ENCODE results near the gene SCLT1. TPM values are rescaled to one million over a fixed set of nuclear protein-coding genes. Genes with fewer than 3 reads are reported as not detected.

The SCLT1 gene
- total and polyA plus RNA-seq, 2 of the 8 experiments (the other 6 are each of a cell fraction or from before 2014, with no cell fraction given), result 4.8 to 13.1 TPM

DNA sequence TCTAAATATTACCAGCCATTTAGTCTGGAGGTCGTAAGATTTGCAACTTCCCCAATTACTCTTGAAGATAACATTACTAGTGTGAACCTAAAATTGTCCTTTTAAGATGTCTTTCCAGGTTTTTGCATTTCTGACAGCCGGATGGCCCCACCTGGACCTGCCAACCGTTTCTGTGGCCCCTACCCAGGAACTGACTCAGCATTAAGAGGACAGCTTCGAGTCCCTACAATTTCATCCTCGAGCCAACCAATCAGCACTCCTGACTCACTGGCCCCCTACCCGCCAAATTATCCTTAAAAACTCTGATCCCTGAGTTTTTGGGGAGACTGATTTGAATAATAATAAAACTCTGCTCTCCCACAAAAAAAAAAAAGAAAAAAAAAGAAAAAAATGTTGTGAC is 112.0 kb downstream of the SCLT1 start:
- no peak overlapping the region for H3K18ac ChIP-seq (ENCODE audit: extremely low read depth, low read length)
- no peak overlapping the region for H3K4me3 ChIP-seq (ENCODE audit: extremely low read depth in 1 of 4, insufficient read depth in 2 of 4, low read depth in 3 of 4, low read length in 4 of 4)
- no peaks in the 10 kb centered on the region for H3K36me3 ChIP-seq (ENCODE audit: control insufficient read depth in 2 of 4, insufficient read depth in 4 of 4, low read length in 3 of 4)
- H3K27me3 ChIP-seq (replicated peaks in 1 of 4; ENCODE audit: control insufficient read depth in 3 of 4, extremely low read depth in 1 of 4, insufficient read depth in 3 of 4, low read length in 3 of 4), result peaks cover 0 to 1% (median 0%) of the 10 kb centered on the region in 4 experiments; a peak in 1 of 7 replicates
- no peaks in the 10 kb centered on the region for H3K79me2 ChIP-seq (ENCODE audit: control insufficient read depth in 1 of 2, insufficient read depth in 2 of 2, low read length in 2 of 2)
- no peak overlapping the region for H2AFZ ChIP-seq (ENCODE audit: low read length)
- ChIA-PET POLR2A (ENCODE audit: partially characterized antibody) (interaction anchor here (0.7 kb wide), 1 partner anchor 286 kb away, joined by 3 read pairs; no protein-coding TSS in a partner anchor), CTCF (ENCODE audit: partially characterized antibody) (no interaction called here)
- H3K4me2 ChIP-seq (ENCODE audit: insufficient read depth in 1 of 2, low read depth in 2 of 2, low read length in 2 of 2), result no peak overlapping the region
- no peak overlapping the region for H2BK20ac ChIP-seq (ENCODE audit: low read length)
- no peak overlapping the region for H3K4ac ChIP-seq (replicated peaks; ENCODE audit: insufficient read length, low read depth, low read length)
- H3K23ac ChIP-seq (ENCODE audit: insufficient read length), result no peak overlapping the region
- H4K8ac ChIP-seq (ENCODE audit: extremely low read depth, insufficient read depth, low read length), result no peak overlapping the region
- no peaks in the 10 kb centered on the region for H3K9me3 ChIP-seq (ENCODE audit: insufficient read depth in 2 of 2, low read depth in 1 of 2, low read length in 1 of 2)
- H3K23me2 ChIP-seq (ENCODE audit: low read depth, low read length), result no peaks in the 10 kb centered on the region
- no peak overlapping the region for H3K14ac ChIP-seq (ENCODE audit: insufficient read length)
- H2BK12ac ChIP-seq (ENCODE audit: low read depth, low read length), result no peak overlapping the region
- no peak overlapping the region for H3K9ac ChIP-seq (replicated peaks in 1 of 4; ENCODE audit: extremely low read depth in 1 of 4, low read depth in 3 of 4, low read length in 3 of 4)
- DNase-seq (ENCODE audit: low read depth in 1 of 2, low spot score in 2 of 2), result no peak
- H2BK120ac ChIP-seq (replicated peaks; ENCODE audit: low read depth, low read length), result no peak overlapping the region
- no peak for FAIRE-seq
- no peak overlapping the region for H4K5ac ChIP-seq (ENCODE audit: insufficient read length, low read depth, low read length)
- H2BK15ac ChIP-seq (ENCODE audit: low read length), result no peak overlapping the region
- WGBS, 2 experiments (ENCODE audit: extremely low coverage in 1 of 2, insufficient coverage in 1 of 2, insufficient read length in 1 of 2, insufficient replicate concordance in 2 of 2, low coverage in 1 of 2, low lambda C conversion rate in 2 of 2, missing lambda C conversion rate in 1 of 2), result 85% methylated on average over 6 of the region's 6 CpGs; no CpG with 5 or more reads in 1 of the 2 experiments
- no peak overlapping the region for H4K91ac ChIP-seq (replicated peaks; ENCODE audit: insufficient read length, low read length)
- no peak overlapping the region for H3K56ac ChIP-seq (replicated peaks; ENCODE audit: insufficient read length, low read depth, low read length)
- H4K20me1 ChIP-seq (replicated peaks in 1 of 2; ENCODE audit: control insufficient read depth in 1 of 2, insufficient read depth in 2 of 2, low read length in 2 of 2), result peaks cover 0 to 1% of the 10 kb centered on the region in 2 experiments
- H3K4me1 ChIP-seq (replicated peaks in 1 of 4; ENCODE audit: control insufficient read depth in 3 of 4, insufficient read depth in 4 of 4, low read length in 3 of 4), result no peaks in the 10 kb centered on the region
- no peak overlapping the region for H2AK5ac ChIP-seq (ENCODE audit: low read depth, low read length)
- H2BK5ac ChIP-seq (ENCODE audit: low read depth, low read length), result no peak overlapping the region
- H3K27ac ChIP-seq (ENCODE audit: low read depth, low read length), result no peak overlapping the region
- H3K79me1 ChIP-seq (ENCODE audit: low read depth, low read length), result no peaks in the 10 kb centered on the region
- TF ChIP-seq USF2 (IDR thresholded peaks at IDR 0.05; ENCODE audit: low read length), result no peak
- TF ChIP-seq MAX (IDR thresholded peaks at IDR 0.05), result no peak
- TF ChIP-seq RXRA (IDR thresholded peaks at IDR 0.05; ENCODE audit: insufficient read depth, low read depth, low read length), result no peak
- no peak for TF ChIP-seq TAF1 (IDR thresholded peaks at IDR 0.05; ENCODE audit: low read depth, low read length)
- no peak for TF ChIP-seq SP1 (IDR thresholded peaks at IDR 0.05; ENCODE audit: low read depth, low read length)
- TF ChIP-seq ATF2 (IDR thresholded peaks at IDR 0.05; ENCODE audit: low read length), result no peak
- no peak for TF ChIP-seq RFX5 (IDR thresholded peaks at IDR 0.05; ENCODE audit: borderline replicate concordance, low read depth, low read length)
- no peak for TF ChIP-seq SP2 (IDR thresholded peaks at IDR 0.05; ENCODE audit: low read length)
- TF ChIP-seq SUZ12 (IDR thresholded peaks at IDR 0.05; ENCODE audit: low read length), result no peak
- no peak for TF ChIP-seq PHF8 (conservative IDR thresholded peaks at IDR 0.05; ENCODE audit: low read depth, low read length)
- no peak for TF ChIP-seq BRCA1 (IDR thresholded peaks at IDR 0.05; ENCODE audit: low read depth, low read length)

Measured in H1 (cell line).